Gastroesophageal sphincter (tissue), 2 donors: Measurements from ENCODE around the gene GRIK1.

Experiments used
- EP300 ChIP-seq: sonication (generic); formaldehyde crosslinking; IDR thresholded peaks from one replicate; pipeline ENCODE4 v1.6.1; 2017; ENCODE audit warnings: antibody characterized with exemption, mild to moderate bottlenecking
- POLR2A ChIP-seq, 2 donors: fragments of 450-650 bp; IDR thresholded peaks; one replicate each; pipeline ENCODE4 v1.6.1; 2017; ENCODE audit warnings: antibody characterized with exemption in 2 of 2, mild to moderate bottlenecking in 2 of 2, moderate library complexity in 1 of 2

- TF ChIP-seq POLR2A (IDR thresholded peaks at IDR 0.05) (no peak), EP300 (no peak)
Observed at GRCh38 chr21:29892379-29892778, 47.4 kb downstream of the GRIK1 start.
